ENCODE results near the gene SLC10A7. TPM values are rescaled to one million over a fixed set of nuclear protein-coding genes. Genes with fewer than 3 reads are reported as not detected.

The SLC10A7 gene
- total and polyA plus RNA-seq, 2 donors (not counting 1 experiment from before 2014, with no cell fraction given), result 5.7 to 18.3 TPM

DNA sequence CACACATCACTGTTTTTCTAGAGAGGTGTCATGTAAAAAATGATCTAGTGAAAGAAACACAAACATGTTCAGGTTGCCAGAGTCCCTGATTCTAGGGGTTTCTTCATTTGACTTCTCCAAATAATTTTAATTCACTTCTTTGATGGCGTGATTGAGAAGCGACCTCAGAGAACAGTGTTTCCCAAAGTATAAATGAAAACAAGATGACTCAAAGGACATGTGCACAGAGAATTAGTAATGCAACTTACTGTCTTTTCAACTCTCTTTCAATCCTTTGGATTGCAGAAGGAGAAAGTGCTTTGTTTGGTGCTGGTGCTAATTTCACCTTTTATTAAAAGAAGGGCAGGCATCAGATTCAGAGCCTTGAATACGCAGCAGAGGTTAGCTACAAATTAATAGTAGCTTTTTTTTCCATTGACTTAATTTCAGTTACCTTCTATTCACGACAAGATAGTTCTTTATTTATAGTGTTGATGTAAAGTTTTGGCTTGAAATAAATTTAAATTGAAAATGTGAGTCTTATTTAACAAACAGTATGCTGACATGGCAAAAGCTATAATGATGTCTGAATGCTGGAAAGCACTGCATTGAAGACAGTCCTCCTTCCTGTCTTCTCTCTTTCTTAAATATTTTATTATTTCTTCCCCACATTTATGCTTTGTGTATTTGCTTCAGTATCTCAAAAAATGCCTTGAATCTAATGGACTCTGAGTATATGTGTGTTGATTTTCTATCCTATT, 85.1 kb downstream of the SLC10A7 start:
- intact Hi-C loops (cut with micrococcal nuclease), result no loop called here
- H3K9me3 Mint-ChIP-seq (ENCODE audit: insufficient read depth), result no peaks in the 10 kb centered on the region
- Histone ChIP-seq H3K4me3 (ENCODE audit: control extremely low read depth in 1 of 5, extremely low read depth in 1 of 5, insufficient read depth in 1 of 5, low read depth in 2 of 5, low read length in 4 of 5) (no peak overlapping the region), H3K9me3 (ENCODE audit: control extremely low read depth in 1 of 3, control insufficient read depth in 2 of 3, insufficient read depth in 1 of 3, low read length in 2 of 3) (no peaks in the 10 kb centered on the region), H3K4me1 (ENCODE audit: control insufficient read depth in 2 of 2, insufficient read depth in 2 of 2, low read length in 2 of 2) (no peaks in the 10 kb centered on the region), H3K36me3 (replicated peaks in 1 of 2; ENCODE audit: control extremely low read depth in 1 of 2, control insufficient read depth in 1 of 2, extremely low read depth in 1 of 2, insufficient read depth in 2 of 2, low read length in 1 of 2) (peaks cover 0 to 3% of the 10 kb centered on the region in 2 experiments), H4K20me1 (ENCODE audit: control insufficient read depth, insufficient read depth, low read length, poor library complexity, severe bottlenecking) (no peaks in the 10 kb centered on the region), H3K9ac (ENCODE audit: low read length) (no peak overlapping the region), H2AFZ (ENCODE audit: insufficient read depth, low read depth, low read length, poor library complexity, severe bottlenecking) (no peak overlapping the region), H3K4me2 (replicated peaks; ENCODE audit: low read depth, low read length, poor library complexity, severe bottlenecking) (no peak overlapping the region), H3K27me3 (replicated peaks in 1 of 4; ENCODE audit: control extremely low read depth in 1 of 4, control insufficient read depth in 3 of 4, insufficient read depth in 4 of 4, low read length in 3 of 4) (no peaks in the 10 kb centered on the region), H3K27ac (ENCODE audit: low read length in 2 of 2) (no peak overlapping the region), H3K79me2 (ENCODE audit: control insufficient read depth, insufficient read depth, low read length) (no peaks in the 10 kb centered on the region)
- no peak overlapping the region for H3K4me3 Mint-ChIP-seq
- TF ChIP-seq, protein P1, sequence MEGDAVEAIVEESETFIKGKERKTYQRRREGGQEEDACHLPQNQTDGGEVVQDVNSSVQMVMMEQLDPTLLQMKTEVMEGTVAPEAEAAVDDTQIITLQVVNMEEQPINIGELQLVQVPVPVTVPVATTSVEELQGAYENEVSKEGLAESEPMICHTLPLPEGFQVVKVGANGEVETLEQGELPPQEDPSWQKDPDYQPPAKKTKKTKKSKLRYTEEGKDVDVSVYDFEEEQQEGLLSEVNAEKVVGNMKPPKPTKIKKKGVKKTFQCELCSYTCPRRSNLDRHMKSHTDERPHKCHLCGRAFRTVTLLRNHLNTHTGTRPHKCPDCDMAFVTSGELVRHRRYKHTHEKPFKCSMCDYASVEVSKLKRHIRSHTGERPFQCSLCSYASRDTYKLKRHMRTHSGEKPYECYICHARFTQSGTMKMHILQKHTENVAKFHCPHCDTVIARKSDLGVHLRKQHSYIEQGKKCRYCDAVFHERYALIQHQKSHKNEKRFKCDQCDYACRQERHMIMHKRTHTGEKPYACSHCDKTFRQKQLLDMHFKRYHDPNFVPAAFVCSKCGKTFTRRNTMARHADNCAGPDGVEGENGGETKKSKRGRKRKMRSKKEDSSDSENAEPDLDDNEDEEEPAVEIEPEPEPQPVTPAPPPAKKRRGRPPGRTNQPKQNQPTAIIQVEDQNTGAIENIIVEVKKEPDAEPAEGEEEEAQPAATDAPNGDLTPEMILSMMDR (IDR thresholded peaks at IDR 0.05), result no peak
- no peak for TF ChIP-seq EZH2 (IDR thresholded peaks at IDR 0.05; ENCODE audit: borderline replicate concordance, insufficient read depth, low read depth, low read length, poor library complexity, severe bottlenecking)
- CTCF ChIA-PET, result no interaction called here
- no peak for ATAC-seq (ENCODE audit: low read depth)
- no CpG with 5 or more reads among the region's 4 CpGs for WGBS (ENCODE audit: insufficient coverage)
- no peaks in the 10 kb centered on the region for H3K4me1 Mint-ChIP-seq
- H3K27me3 Mint-ChIP-seq, result no peaks in the 10 kb centered on the region
- POLR2A ChIA-PET, result no interaction called here
- no peak overlapping the region for H3K27ac Mint-ChIP-seq
- no peak for DNase-seq

DNA sequence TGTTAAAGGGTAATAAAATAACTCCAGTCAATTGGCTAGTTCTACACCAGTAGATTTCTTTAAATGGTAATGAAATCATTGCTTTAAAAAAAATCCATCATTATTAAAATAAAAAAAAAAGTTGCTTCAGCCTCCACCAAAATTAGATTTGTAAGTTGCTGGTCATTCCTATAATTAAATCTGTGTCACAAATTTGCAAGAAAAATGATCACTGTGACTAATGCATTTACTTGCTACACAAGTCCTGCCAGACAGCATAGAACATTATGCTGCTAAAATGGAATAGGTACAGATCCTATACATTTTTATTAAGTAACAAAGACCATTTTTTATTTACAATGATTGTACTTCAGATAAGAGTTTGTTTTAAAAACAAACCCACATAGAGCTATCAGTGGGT, 85.8 kb downstream of the SLC10A7 start:
- ATAC-seq (ENCODE audit: low read depth), result no peak
- CTCF ChIA-PET, result no interaction called here
- intact Hi-C loops (cut with micrococcal nuclease), result no loop called here

More for the DNA sequence above, 85.8 kb downstream of the SLC10A7 start:
- no peak overlapping the region for H3K4me3 ChIP-seq (ENCODE audit: control extremely low read depth in 1 of 5, extremely low read depth in 1 of 5, insufficient read depth in 1 of 5, low read depth in 2 of 5, low read length in 4 of 5)
- H3K27me3 ChIP-seq (replicated peaks in 1 of 4; ENCODE audit: control extremely low read depth in 1 of 4, control insufficient read depth in 3 of 4, insufficient read depth in 4 of 4, low read length in 3 of 4), result no peaks in the 10 kb centered on the region
- H2AFZ ChIP-seq (ENCODE audit: insufficient read depth, low read depth, low read length, poor library complexity, severe bottlenecking), result no peak overlapping the region
- peaks cover 0 to 3% of the 10 kb centered on the region in 2 experiments for H3K36me3 ChIP-seq (replicated peaks in 1 of 2; ENCODE audit: control extremely low read depth in 1 of 2, control insufficient read depth in 1 of 2, extremely low read depth in 1 of 2, insufficient read depth in 2 of 2, low read length in 1 of 2)
- Mint-ChIP-seq H3K4me3 (no peak overlapping the region), H3K4me1 (no peaks in the 10 kb centered on the region), H3K9me3 (ENCODE audit: insufficient read depth) (no peaks in the 10 kb centered on the region), H3K27me3 (no peaks in the 10 kb centered on the region), H3K27ac (no peak overlapping the region)
- no peaks in the 10 kb centered on the region for H3K79me2 ChIP-seq (ENCODE audit: control insufficient read depth, insufficient read depth, low read length)
- H3K9me3 ChIP-seq (ENCODE audit: control extremely low read depth in 1 of 3, control insufficient read depth in 2 of 3, insufficient read depth in 1 of 3, low read length in 2 of 3), result no peaks in the 10 kb centered on the region
- no peak overlapping the region for H3K27ac ChIP-seq (ENCODE audit: low read length in 2 of 2)
- H3K4me1 ChIP-seq (ENCODE audit: control insufficient read depth in 2 of 2, insufficient read depth in 2 of 2, low read length in 2 of 2), result no peaks in the 10 kb centered on the region
- no peaks in the 10 kb centered on the region for H4K20me1 ChIP-seq (ENCODE audit: control insufficient read depth, insufficient read depth, low read length, poor library complexity, severe bottlenecking)
- no peak for TF ChIP-seq EZH2 (IDR thresholded peaks at IDR 0.05; ENCODE audit: borderline replicate concordance, insufficient read depth, low read depth, low read length, poor library complexity, severe bottlenecking)
- TF ChIP-seq, protein P1 (IDR thresholded peaks at IDR 0.05), result no peak
- no peak for DNase-seq
- no peak overlapping the region for H3K4me2 ChIP-seq (replicated peaks; ENCODE audit: low read depth, low read length, poor library complexity, severe bottlenecking)
- POLR2A ChIA-PET, result no interaction called here
- no peak overlapping the region for H3K9ac ChIP-seq (ENCODE audit: low read length)

Data from B cell (primary cell).